Prostate gland (tissue), 2 donors: ENCODE results near the gene STK39. TPM values are rescaled to one million over a fixed set of nuclear protein-coding genes. Genes with fewer than 3 reads are reported as not detected.

Source experiments
- DNase-seq: peaks from one replicate; pipeline ENCODE4 v3.0.0-alpha.2; 2019; ENCODE audit warnings: low spot score
- H3K27ac ChIP-seq, 2 donors: fragments of 200-600 bp; sonication (generic); 2 replicates each; pipeline ENCODE4 v1.5.1; 2017 to 2019
- H3K27me3 ChIP-seq: fragments of 200-600 bp; sonication (generic); replicated peaks from 2 replicates; pipeline ENCODE4 v1.5.1; 2019; ENCODE audit not compliant: insufficient read depth
- H3K36me3 ChIP-seq, 2 donors: fragments of 200-600 bp; sonication (generic); 1 replicate in 1 of 2; 2 replicates in 1 of 2; pipeline versions ENCODE4 v1.5.1 to v1.8.1; 2017 to 2019
- H3K4me1 ChIP-seq: fragments of 200-600 bp; sonication (generic); replicated peaks from 2 replicates; pipeline ENCODE4 v1.5.1; 2019
- H3K4me3 ChIP-seq, 2 donors: fragments of 200-600 bp; sonication (generic); 2 replicates each; pipeline ENCODE4 v1.5.1; 2017 to 2019
- H3K9me3 ChIP-seq: fragments of 200-600 bp; sonication (generic); 2 replicates; pipeline ENCODE4 v1.5.1; 2017
- POLR2A ChIP-seq: fragments of 450-650 bp; IDR thresholded peaks from one replicate; pipeline ENCODE4 v1.6.1; 2016; ENCODE audit warnings: antibody characterized with exemption, mild to moderate bottlenecking
- POLR2AphosphoS5 ChIP-seq: sonication (generic); formaldehyde crosslinking; IDR thresholded peaks from one replicate; pipeline ENCODE4 v1.6.1; 2017; ENCODE audit warnings: antibody characterized with exemption
- WGBS: methylation state at CpG from one replicate; pipeline ENCODE4 v1.1.5; 2018; 5-methylcytosine and 5-hydroxymethylcytosine counted together
- intact Hi-C: fragments of 100-400 bp; cut with DNase I; formaldehyde crosslinking; loops from one replicate; pipeline ENCODE4 v1.14.2; 2022
- total RNA-seq, 2 donors: library from RNA; depleted of rRNA; stranded (reverse); fragments of >200 nt; gene quantifications; one replicate each; pipeline ENCODE4 v1.1.0, GENCODE V29; 2016
- TF ChIP-seq, protein P1 (sequence below), 4 experiments: fragments of 200-600 bp in 2 of 4; fragments of 450-650 bp in 2 of 4; sonication (generic) in 2 of 4; IDR thresholded peaks; 1 replicate in 3 of 4; 2 replicates in 1 of 4; pipeline ENCODE4 v1.5.1; 2016 to 2019; ENCODE audit warnings: antibody characterized with exemption in 4 of 4, mild to moderate bottlenecking in 2 of 4, moderate library complexity in 2 of 4

The STK39 gene
- total RNA-seq, 2 donors from 2014 or later = 32.2 to 54.7 TPM

DNA sequence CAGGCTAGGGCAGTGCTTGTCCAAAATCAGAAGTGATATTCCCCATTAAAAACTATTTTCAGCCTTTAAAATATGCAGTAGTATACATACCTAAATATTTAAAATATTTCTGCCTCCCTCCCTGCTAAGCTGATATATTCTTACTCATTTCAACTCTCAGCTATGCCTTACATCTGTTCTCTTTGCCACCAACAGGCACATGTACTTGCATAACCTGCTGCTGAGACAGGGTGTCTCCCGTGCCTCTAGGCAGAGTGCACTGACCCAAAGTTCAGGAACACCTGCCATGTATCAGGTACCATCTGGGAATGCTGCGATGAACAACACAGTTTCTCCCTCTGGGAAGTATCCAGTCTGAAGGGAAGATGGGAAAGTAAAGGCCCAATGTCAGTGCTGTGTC lies 91.7 kb downstream of the STK39 start:
- Histone ChIP-seq H3K27me3 (no peaks in the 10 kb centered on the region), H3K36me3 (no peaks in the 10 kb centered on the region), H3K9me3 (no peaks in the 10 kb centered on the region), H3K4me1 (no peaks in the 10 kb centered on the region), H3K27ac (no peak overlapping the region), H3K4me3 (no peak overlapping the region)
- WGBS = 76% methylated on average over 2 of the region's 2 CpGs
- TF ChIP-seq, protein P1, sequence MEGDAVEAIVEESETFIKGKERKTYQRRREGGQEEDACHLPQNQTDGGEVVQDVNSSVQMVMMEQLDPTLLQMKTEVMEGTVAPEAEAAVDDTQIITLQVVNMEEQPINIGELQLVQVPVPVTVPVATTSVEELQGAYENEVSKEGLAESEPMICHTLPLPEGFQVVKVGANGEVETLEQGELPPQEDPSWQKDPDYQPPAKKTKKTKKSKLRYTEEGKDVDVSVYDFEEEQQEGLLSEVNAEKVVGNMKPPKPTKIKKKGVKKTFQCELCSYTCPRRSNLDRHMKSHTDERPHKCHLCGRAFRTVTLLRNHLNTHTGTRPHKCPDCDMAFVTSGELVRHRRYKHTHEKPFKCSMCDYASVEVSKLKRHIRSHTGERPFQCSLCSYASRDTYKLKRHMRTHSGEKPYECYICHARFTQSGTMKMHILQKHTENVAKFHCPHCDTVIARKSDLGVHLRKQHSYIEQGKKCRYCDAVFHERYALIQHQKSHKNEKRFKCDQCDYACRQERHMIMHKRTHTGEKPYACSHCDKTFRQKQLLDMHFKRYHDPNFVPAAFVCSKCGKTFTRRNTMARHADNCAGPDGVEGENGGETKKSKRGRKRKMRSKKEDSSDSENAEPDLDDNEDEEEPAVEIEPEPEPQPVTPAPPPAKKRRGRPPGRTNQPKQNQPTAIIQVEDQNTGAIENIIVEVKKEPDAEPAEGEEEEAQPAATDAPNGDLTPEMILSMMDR (IDR thresholded peaks at IDR 0.05) = no peak
- TF ChIP-seq POLR2AphosphoS5 (no peak), POLR2A (no peak)
- no peak for DNase-seq
- intact Hi-C loops = loop anchor here (10.0 kb wide), 1 partner anchor 89 kb away; the partner anchor contains the start of gene STK39

DNA sequence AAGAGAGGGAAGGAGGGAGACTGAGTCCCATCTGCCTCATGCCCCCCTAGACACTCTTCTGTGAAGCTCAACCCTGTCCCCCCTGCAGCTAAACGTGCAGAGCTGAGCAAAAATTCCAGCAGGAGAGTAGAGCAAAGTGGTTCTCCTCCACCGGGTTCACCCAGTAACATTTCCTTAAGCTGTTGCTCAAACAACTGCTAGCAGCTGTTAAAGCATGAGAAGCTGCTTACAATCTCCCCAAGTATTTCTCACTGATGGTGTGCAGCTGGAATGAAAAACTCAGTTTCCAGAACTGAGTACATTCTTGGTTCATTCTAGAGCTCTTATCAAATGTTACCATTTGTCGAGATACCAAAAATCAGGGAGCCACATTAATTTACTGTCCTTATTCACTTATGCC lies 92.3 kb downstream of the STK39 start:
- WGBS = 57% methylated on average over 3 of the region's 3 CpGs
- TF ChIP-seq, protein P1 (IDR thresholded peaks at IDR 0.05) = no peak
- TF ChIP-seq POLR2AphosphoS5 (no peak), POLR2A (no peak)
- intact Hi-C loops = loop anchor here (10.0 kb wide), 1 partner anchor 90 kb away; the partner anchor contains the start of gene STK39
- H3K36me3 ChIP-seq = no peaks in the 10 kb centered on the region
- H3K27me3 ChIP-seq = no peaks in the 10 kb centered on the region
- H3K27ac ChIP-seq = no peak overlapping the region
- H3K4me3 ChIP-seq = no peak overlapping the region
- no peak for DNase-seq
- H3K9me3 ChIP-seq = no peaks in the 10 kb centered on the region
- H3K4me1 ChIP-seq = no peaks in the 10 kb centered on the region

DNA sequence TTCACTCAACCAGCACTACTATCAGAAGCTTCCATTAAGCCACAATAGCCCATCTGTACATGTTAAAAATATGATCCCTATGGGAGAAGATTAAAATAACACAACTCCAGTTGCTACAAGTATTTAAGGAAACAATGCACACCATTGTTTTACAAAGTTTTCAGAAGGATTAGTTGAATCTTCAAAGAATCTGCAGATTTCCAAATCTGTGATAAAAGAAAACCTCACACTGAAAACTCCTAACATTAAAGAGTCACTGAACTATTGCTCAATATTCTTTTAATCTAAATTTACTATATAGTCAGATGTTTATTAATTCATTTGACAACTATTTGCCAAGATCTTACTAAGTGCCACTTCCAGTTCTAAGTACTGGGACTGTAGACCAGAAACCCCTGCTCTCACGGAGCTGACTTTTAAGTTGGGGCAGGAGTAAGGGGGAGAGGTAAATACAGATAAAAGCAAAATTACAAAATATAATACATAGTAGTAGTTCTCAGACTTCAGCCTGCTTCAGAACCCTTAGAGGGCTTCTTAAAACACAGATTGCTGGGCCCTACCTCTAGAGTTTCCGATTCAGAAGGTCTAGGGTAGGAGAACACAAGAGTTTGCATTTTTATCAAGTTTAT lies 94.4 kb downstream of the STK39 start:
- WGBS = 96% methylated on average over 2 of the region's 2 CpGs
- Histone ChIP-seq H3K9me3 (no peaks in the 10 kb centered on the region), H3K4me1 (no peaks in the 10 kb centered on the region), H3K27ac (no peak overlapping the region), H3K27me3 (no peaks in the 10 kb centered on the region), H3K4me3 (no peak overlapping the region), H3K36me3 (no peaks in the 10 kb centered on the region)
- TF ChIP-seq POLR2AphosphoS5 = no peak
- no peak for DNase-seq
- intact Hi-C loops = loop anchor here (10.0 kb wide), 1 partner anchor 92 kb away; the partner anchor contains the start of gene STK39

DNA sequence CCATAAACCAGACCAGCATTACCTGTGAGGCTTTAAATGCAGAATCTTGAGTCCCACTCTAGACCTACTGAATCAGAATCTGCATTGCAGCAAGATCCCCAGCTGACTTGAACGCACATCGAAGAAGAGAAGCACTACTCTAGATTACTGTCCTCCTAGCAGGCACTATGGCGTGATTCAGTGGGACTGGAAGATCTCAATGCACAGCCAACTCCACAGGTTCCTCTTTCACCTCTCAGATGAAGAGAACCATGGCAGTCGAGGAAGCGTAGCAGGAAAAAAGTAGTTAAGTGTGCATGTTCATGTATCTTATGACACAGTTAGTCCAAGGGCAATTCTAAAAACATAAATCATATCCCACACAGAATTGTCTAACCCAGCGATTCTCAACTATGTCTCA lies 97.4 kb downstream of the STK39 start:
- DNase-seq = no peak
- no peak overlapping the region for H3K4me3 ChIP-seq
- intact Hi-C loops = loop anchor here (10.0 kb wide), 2 partner anchors 95 to 175 kb away; partner anchors contain the start of gene STK39
- H3K36me3 ChIP-seq = no peaks in the 10 kb centered on the region
- H3K27me3 ChIP-seq = no peaks in the 10 kb centered on the region
- no peaks in the 10 kb centered on the region for H3K4me1 ChIP-seq
- H3K27ac ChIP-seq = no peak overlapping the region
- 88% methylated on average over 6 of the region's 6 CpGs for WGBS
- TF ChIP-seq POLR2A = no peak
- no peak for TF ChIP-seq POLR2AphosphoS5
- TF ChIP-seq, protein P1 (IDR thresholded peaks at IDR 0.05) = no peak
- H3K9me3 ChIP-seq = no peaks in the 10 kb centered on the region

DNA sequence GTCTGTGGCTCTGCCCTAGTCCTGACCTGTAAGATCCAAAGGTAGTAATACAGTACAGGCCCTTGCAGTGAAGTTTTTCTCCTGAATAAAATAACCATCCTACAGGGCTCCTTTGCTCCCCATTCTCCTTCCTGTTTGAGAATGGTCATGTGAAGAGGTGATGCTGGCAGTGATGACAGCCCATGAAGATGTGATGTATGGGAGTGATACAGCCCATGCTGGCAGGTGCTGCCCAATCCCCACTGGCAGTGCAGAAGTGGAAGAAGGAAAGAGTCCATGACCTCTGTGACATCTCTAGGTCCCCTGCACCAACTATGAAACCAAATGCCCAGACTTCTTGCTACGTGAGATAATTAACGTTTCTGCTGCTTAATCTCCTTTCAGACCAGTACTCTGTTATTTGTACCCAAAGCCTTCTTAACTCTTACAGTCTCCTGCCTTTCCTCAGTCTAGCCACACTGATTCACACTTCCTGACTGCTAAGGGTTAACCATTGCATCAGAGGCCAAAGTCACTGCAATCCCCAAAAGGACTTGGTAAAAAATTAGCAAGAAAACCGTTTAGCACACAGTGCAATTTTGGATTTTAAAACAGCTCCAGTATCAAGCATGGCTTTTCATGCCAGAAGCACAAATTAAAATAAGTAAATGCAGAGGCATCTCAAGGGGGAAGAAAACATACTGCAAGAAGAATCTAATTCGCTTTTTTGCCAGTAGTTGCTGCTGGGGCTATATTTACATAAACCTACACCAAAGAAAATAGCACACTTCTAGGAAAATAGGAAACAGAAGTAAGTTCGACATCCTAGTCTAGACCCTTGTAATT lies 98.0 kb downstream of the STK39 start:
- no peak overlapping the region for H3K4me3 ChIP-seq

More for the DNA sequence above, 98.0 kb downstream of the STK39 start:
- intact Hi-C loops = loop anchor here (10.0 kb wide), 1 partner anchor 175 kb away; no protein-coding TSS in a partner anchor
- 78% methylated on average over 5 of the region's 5 CpGs for WGBS
- TF ChIP-seq POLR2AphosphoS5 = no peak
- TF ChIP-seq, protein P1 (IDR thresholded peaks at IDR 0.05) = no peak
- no peak for TF ChIP-seq POLR2A
- no peak for DNase-seq
- Histone ChIP-seq H3K27me3 (no peaks in the 10 kb centered on the region), H3K4me1 (no peaks in the 10 kb centered on the region), H3K9me3 (no peaks in the 10 kb centered on the region), H3K36me3 (no peaks in the 10 kb centered on the region), H3K27ac (no peak overlapping the region)
